ENCODE results near the gene SLC4A8.

The SLC4A8 gene

GRCh38 chr12:51401900-51402299 is 22.7 kb upstream of the SLC4A8 start:
- H3K27me3 ChIP-seq (ENCODE audit: control insufficient read depth, low read length), result peaks cover 74% of the 10 kb centered on the region
- no peaks in the 10 kb centered on the region for H3K9me2 ChIP-seq (replicated peaks; ENCODE audit: control insufficient read depth, low read length)
- H3K9me3 ChIP-seq (ENCODE audit: control insufficient read depth, insufficient read depth, low read length), result no peaks in the 10 kb centered on the region
- H3K79me2 ChIP-seq (ENCODE audit: control insufficient read depth, low read length), result no peaks in the 10 kb centered on the region
- H3K4me3 ChIP-seq (ENCODE audit: low read length), result no peak overlapping the region
- H3K27ac ChIP-seq (ENCODE audit: low read depth, low read length), result no peak overlapping the region
- no peaks in the 10 kb centered on the region for H3F3A ChIP-seq (ENCODE audit: control insufficient read depth, insufficient read depth)
- H3K4me2 ChIP-seq (ENCODE audit: low read length), result no peak overlapping the region
- no peaks in the 10 kb centered on the region for H3K36me3 ChIP-seq (ENCODE audit: control insufficient read depth, low read length)
- H3K4me1 ChIP-seq (ENCODE audit: control insufficient read depth, low read length), result no peaks in the 10 kb centered on the region
- no peaks in the 10 kb centered on the region for H4K20me1 ChIP-seq (ENCODE audit: control insufficient read depth, insufficient read depth, low read depth, low read length)
- TF ChIP-seq CTCF (IDR thresholded peaks at IDR 0.05; ENCODE audit: low read depth, low read length, poor library complexity, severe bottlenecking) (no peak), EZH2phosphoT487 (IDR thresholded peaks at IDR 0.05; ENCODE audit: borderline replicate concordance, low read length) (no peak)

GRCh38 chr12:51403159-51403558 is 21.5 kb upstream of the SLC4A8 start:
- Histone ChIP-seq H3K4me2 (ENCODE audit: low read length) (no peak overlapping the region), H3K4me1 (ENCODE audit: control insufficient read depth, low read length) (no peaks in the 10 kb centered on the region), H3K36me3 (ENCODE audit: control insufficient read depth, low read length) (no peaks in the 10 kb centered on the region), H3K27me3 (ENCODE audit: control insufficient read depth, low read length) (peaks cover 62% of the 10 kb centered on the region), H3K4me3 (ENCODE audit: low read length) (no peak overlapping the region), H3K79me2 (ENCODE audit: control insufficient read depth, low read length) (no peaks in the 10 kb centered on the region), H3K27ac (ENCODE audit: low read depth, low read length) (no peak overlapping the region), H4K20me1 (ENCODE audit: control insufficient read depth, insufficient read depth, low read depth, low read length) (no peaks in the 10 kb centered on the region), H3K9me3 (ENCODE audit: control insufficient read depth, insufficient read depth, low read length) (no peaks in the 10 kb centered on the region), H3K9me2 (replicated peaks; ENCODE audit: control insufficient read depth, low read length) (no peaks in the 10 kb centered on the region), H3F3A (ENCODE audit: control insufficient read depth, insufficient read depth) (no peaks in the 10 kb centered on the region)
- TF ChIP-seq CTCF (IDR thresholded peaks at IDR 0.05; ENCODE audit: low read depth, low read length, poor library complexity, severe bottlenecking), result no peak
- no peak for TF ChIP-seq EZH2phosphoT487 (IDR thresholded peaks at IDR 0.05; ENCODE audit: borderline replicate concordance, low read length)

- H3K36me3 ChIP-seq (ENCODE audit: control insufficient read depth, low read length), result no peaks in the 10 kb centered on the region
- no peaks in the 10 kb centered on the region for H3F3A ChIP-seq (ENCODE audit: control insufficient read depth, insufficient read depth)
- H3K4me1 ChIP-seq (ENCODE audit: control insufficient read depth, low read length), result no peaks in the 10 kb centered on the region
- H3K27me3 ChIP-seq (ENCODE audit: control insufficient read depth, low read length), result peaks cover 57% of the 10 kb centered on the region
- TF ChIP-seq CTCF (IDR thresholded peaks at IDR 0.05; ENCODE audit: low read depth, low read length, poor library complexity, severe bottlenecking) (no peak), EZH2phosphoT487 (IDR thresholded peaks at IDR 0.05; ENCODE audit: borderline replicate concordance, low read length) (no peak)
- H3K4me3 ChIP-seq (ENCODE audit: low read length), result no peak overlapping the region
- H3K79me2 ChIP-seq (ENCODE audit: control insufficient read depth, low read length), result no peaks in the 10 kb centered on the region
- H3K4me2 ChIP-seq (ENCODE audit: low read length), result no peak overlapping the region
- H3K9me3 ChIP-seq (ENCODE audit: control insufficient read depth, insufficient read depth, low read length), result no peaks in the 10 kb centered on the region
- H4K20me1 ChIP-seq (ENCODE audit: control insufficient read depth, insufficient read depth, low read depth, low read length), result no peaks in the 10 kb centered on the region
- H3K27ac ChIP-seq (ENCODE audit: low read depth, low read length), result no peak overlapping the region
- H3K9me2 ChIP-seq (replicated peaks; ENCODE audit: control insufficient read depth, low read length), result no peaks in the 10 kb centered on the region
Observed at GRCh38 chr12:51403681-51404136, 20.9 kb upstream of the SLC4A8 start.

Measured in DOHH2 (cell line).